B cell (primary cell): ENCODE measurements around the gene ATP11A. TPM values are rescaled to one million over a fixed set of nuclear protein-coding genes. Genes with fewer than 3 reads are reported as not detected.
"Not testable (repeated sequence)": the region's sequence is repeated elsewhere in the genome, so short reads cannot be mapped to it uniquely, and the experiment has no call there.

Experiments used
- ATAC-seq: fragments of 200-7000 bp; cut with Tn5 transposase; one replicate; pipeline ENCODE4 v1.10.0; 2021; ENCODE audit warnings: low read depth, mild to moderate bottlenecking, moderate number of reproducible peaks, moderate library complexity
- CTCF ChIA-PET: fragments of 350-600 bp; sonication (Branson Sonifier 250); formaldehyde crosslinking; loops from one replicate; lab custom pipeline; 2021; ENCODE audit warnings: antibody characterized with exemption, inconsistent platforms; lab: Charles Lee
- POLR2A ChIA-PET: fragments of 350-600 bp; sonication (Branson Sonifier 250); formaldehyde crosslinking; loops from one replicate; lab custom pipeline; 2021; ENCODE audit warnings: antibody characterized with exemption; lab: Charles Lee
- DNase-seq: peaks from one replicate; pipeline ENCODE4 v3.0.0; 2013
- H2AFZ ChIP-seq: 2 replicates; pipeline ENCODE4 v1.6.1; 2012; ENCODE audit warnings: mild to moderate bottlenecking, low read depth, low read length; ENCODE audit not compliant: insufficient read depth, poor library complexity, severe bottlenecking
- H3K27ac ChIP-seq, 2 donors: 1 replicate in 1 of 2; 2 replicates in 1 of 2; pipeline ENCODE4 v1.5.1; 2012 to 2013; ENCODE audit warnings: low read length in 2 of 2, mild to moderate bottlenecking in 2 of 2, moderate library complexity in 1 of 2
- H3K27me3 ChIP-seq, 4 experiments: fragments of 200-600 bp in 1 of 4; sonication (generic) in 1 of 4; replicated peaks in 1 of 4; 1 replicate in 2 of 4; 2 replicates in 2 of 4; pipeline versions ENCODE4 v1.6.1 to v1.7.0; 2013 to 2016; ENCODE audit warnings: low read length in 3 of 4, mild to moderate bottlenecking in 2 of 4, mixed read lengths in 1 of 4, moderate library complexity in 1 of 4; ENCODE audit not compliant: insufficient read depth in 4 of 4, control insufficient read depth in 3 of 4; ENCODE audit errors: control extremely low read depth in 1 of 4
- H3K36me3 ChIP-seq, 2 experiments: replicated peaks in 1 of 2; 1 replicate in 1 of 2; 2 replicates in 1 of 2; pipeline versions ENCODE4 v1.6.1 to v1.7.1; 2013; ENCODE audit warnings: low read length in 1 of 2; ENCODE audit not compliant: insufficient read depth in 2 of 2, control insufficient read depth in 1 of 2; ENCODE audit errors: control extremely low read depth in 1 of 2, extremely low read depth in 1 of 2
- H3K4me1 ChIP-seq, 2 donors: fragments of 200-600 bp in 1 of 2; sonication (generic) in 1 of 2; 1 replicate in 1 of 2; 2 replicates in 1 of 2; pipeline versions ENCODE4 v1.5.1 to v1.6.1; 2013 to 2017; ENCODE audit warnings: low read length in 2 of 2; ENCODE audit not compliant: control insufficient read depth in 2 of 2, insufficient read depth in 2 of 2
- H3K4me2 ChIP-seq: replicated peaks from 2 replicates; pipeline ENCODE3; 2012; ENCODE audit warnings: mild to moderate bottlenecking, low read depth, low read length; ENCODE audit not compliant: poor library complexity, severe bottlenecking
- H3K4me3 ChIP-seq, 5 experiments: fragments of 200-600 bp in 1 of 5; sonication (generic) in 1 of 5; 1 replicate in 3 of 5; 2 replicates in 2 of 5; pipeline versions ENCODE4 v1.5.1 to v1.7.0; 2011 to 2016; ENCODE audit warnings: low read length in 4 of 5, mild to moderate bottlenecking in 4 of 5, low read depth in 2 of 5, control low read depth in 1 of 5, moderate library complexity in 1 of 5; ENCODE audit not compliant: insufficient read depth in 1 of 5; ENCODE audit errors: control extremely low read depth in 1 of 5, extremely low read depth in 1 of 5
- H3K79me2 ChIP-seq: fragments of 200-600 bp; sonication (generic); one replicate; pipeline ENCODE4 v1.6.0; 2016; ENCODE audit warnings: low read length; ENCODE audit not compliant: control insufficient read depth, insufficient read depth
- H3K9ac ChIP-seq: fragments of 200-600 bp; sonication (generic); 2 replicates; pipeline ENCODE4 v1.6.1; 2017; ENCODE audit warnings: mild to moderate bottlenecking, low read length, moderate library complexity
- H3K9me3 ChIP-seq, 3 donors: one replicate each; pipeline versions ENCODE4 v1.6.1 to v1.7.1; 2013; ENCODE audit warnings: low read length in 2 of 3; ENCODE audit not compliant: control insufficient read depth in 2 of 3, insufficient read depth in 1 of 3; ENCODE audit errors: control extremely low read depth in 1 of 3
- H4K20me1 ChIP-seq: 2 replicates; pipeline ENCODE4 v1.6.0; 2012; ENCODE audit warnings: mild to moderate bottlenecking, low read length; ENCODE audit not compliant: insufficient read depth, control insufficient read depth, poor library complexity, severe bottlenecking
- H3K27ac Mint-ChIP-seq: one replicate; pipeline ENCODE4 v1.8.0; 2021; ENCODE audit warnings: mixed read lengths
- H3K27me3 Mint-ChIP-seq: one replicate; pipeline ENCODE4 v1.8.0; 2021; ENCODE audit warnings: mixed read lengths
- H3K4me1 Mint-ChIP-seq: one replicate; pipeline ENCODE4 v1.8.0; 2021; ENCODE audit warnings: mixed read lengths
- H3K4me3 Mint-ChIP-seq: one replicate; pipeline ENCODE4 v1.8.0; 2021; ENCODE audit warnings: mixed read lengths
- H3K9me3 Mint-ChIP-seq: one replicate; pipeline ENCODE4 v1.8.0; 2022; ENCODE audit warnings: mixed read lengths; ENCODE audit not compliant: insufficient read depth
- EZH2 ChIP-seq: IDR thresholded peaks from 2 replicates; pipeline ENCODE4 v1.6.1; 2012; ENCODE audit warnings: borderline replicate concordance, low read depth, mild to moderate bottlenecking, moderate library complexity, low read length; ENCODE audit not compliant: insufficient read depth, poor library complexity, severe bottlenecking
- WGBS: methylation state at CpG from one replicate; pipeline ENCODE4 v1.1.5; 2013; ENCODE audit warnings: missing lambda C conversion rate; ENCODE audit not compliant: insufficient coverage; 5-methylcytosine and 5-hydroxymethylcytosine counted together
- intact Hi-C: fragments of 100-400 bp; cut with micrococcal nuclease; formaldehyde crosslinking; loops from one replicate; pipeline ENCODE4 v1.10.0; 2022
- polyA plus RNA-seq: library from polyadenylated mRNA; depleted of rRNA; stranded (reverse); fragments of >200 nt; gene quantifications from 2 replicates; pipeline ENCODE4 v1.2.3, GENCODE V29; 2012
- total RNA-seq, 2 donors: library from RNA; stranded (reverse); fragments of 120-200 nt in 1 of 2; gene quantifications; 1 replicate in 1 of 2; 2 replicates in 1 of 2; pipeline versions ENCODE4 v1.2.3 to v1.2.4, GENCODE V29; 2013 to 2022
- TF ChIP-seq, protein P1 (sequence below): fragments of 200-600 bp; IDR thresholded peaks from one replicate; pipeline ENCODE4 v1.8.0; 2022; ENCODE audit warnings: antibody characterized with exemption, mild to moderate bottlenecking

ATP11A gene
- total and polyA plus RNA-seq, 2 donors (not counting 1 experiment from before 2014, with no cell fraction given), result 36.9 to 60.3 TPM

DNA sequence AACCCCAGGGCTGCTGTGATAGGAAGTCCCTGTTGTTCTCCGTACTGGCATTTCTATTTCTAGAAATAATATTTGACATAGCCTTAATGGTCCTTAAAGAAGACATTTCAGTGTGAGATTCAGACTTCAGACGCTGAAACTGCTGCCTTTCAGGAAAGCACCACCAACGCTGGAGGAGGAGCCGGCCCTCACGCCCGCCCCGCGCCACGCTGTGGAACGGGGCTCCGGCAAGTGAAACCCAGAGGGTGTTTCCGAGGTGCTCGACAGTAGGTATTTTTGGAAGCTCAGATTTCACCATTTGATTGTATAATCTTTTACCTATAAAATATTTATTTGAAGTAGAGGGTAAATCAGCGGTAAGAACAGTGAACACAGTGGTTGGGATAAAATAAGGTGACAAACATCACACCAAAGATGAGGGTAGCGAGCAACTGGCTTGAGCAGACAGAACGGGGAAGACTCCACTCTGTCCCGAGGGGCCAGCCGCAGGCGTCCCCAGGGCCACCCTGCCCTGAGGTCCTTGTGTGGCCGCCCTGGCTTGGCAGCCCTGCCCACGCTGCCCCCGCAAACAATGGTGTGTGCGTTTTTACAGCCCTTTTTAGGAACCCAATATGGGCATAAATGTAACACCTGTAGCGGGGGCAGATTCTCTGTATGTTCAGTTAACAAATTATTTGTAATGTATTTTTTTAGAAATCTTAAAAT, 193.6 kb downstream of the ATP11A start:
- Mint-ChIP-seq H3K4me3 (no peak overlapping the region), H3K27me3 (no peaks in the 10 kb centered on the region), H3K4me1 (no peaks in the 10 kb centered on the region), H3K27ac (no peak overlapping the region), H3K9me3 (no peaks in the 10 kb centered on the region)
- TF ChIP-seq, protein P1, sequence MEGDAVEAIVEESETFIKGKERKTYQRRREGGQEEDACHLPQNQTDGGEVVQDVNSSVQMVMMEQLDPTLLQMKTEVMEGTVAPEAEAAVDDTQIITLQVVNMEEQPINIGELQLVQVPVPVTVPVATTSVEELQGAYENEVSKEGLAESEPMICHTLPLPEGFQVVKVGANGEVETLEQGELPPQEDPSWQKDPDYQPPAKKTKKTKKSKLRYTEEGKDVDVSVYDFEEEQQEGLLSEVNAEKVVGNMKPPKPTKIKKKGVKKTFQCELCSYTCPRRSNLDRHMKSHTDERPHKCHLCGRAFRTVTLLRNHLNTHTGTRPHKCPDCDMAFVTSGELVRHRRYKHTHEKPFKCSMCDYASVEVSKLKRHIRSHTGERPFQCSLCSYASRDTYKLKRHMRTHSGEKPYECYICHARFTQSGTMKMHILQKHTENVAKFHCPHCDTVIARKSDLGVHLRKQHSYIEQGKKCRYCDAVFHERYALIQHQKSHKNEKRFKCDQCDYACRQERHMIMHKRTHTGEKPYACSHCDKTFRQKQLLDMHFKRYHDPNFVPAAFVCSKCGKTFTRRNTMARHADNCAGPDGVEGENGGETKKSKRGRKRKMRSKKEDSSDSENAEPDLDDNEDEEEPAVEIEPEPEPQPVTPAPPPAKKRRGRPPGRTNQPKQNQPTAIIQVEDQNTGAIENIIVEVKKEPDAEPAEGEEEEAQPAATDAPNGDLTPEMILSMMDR, result no peak
- TF ChIP-seq EZH2, result no peak
- intact Hi-C loops, result no loop called here
- Histone ChIP-seq H2AFZ (no peak overlapping the region), H3K27me3 (no peaks in the 10 kb centered on the region), H4K20me1 (no peaks in the 10 kb centered on the region), H3K4me3 (no peak overlapping the region), H3K36me3 (peaks cover 0 to 21% of the 10 kb centered on the region in 2 experiments), H3K4me2 (no peak overlapping the region), H3K79me2 (no peaks in the 10 kb centered on the region), H3K9me3 (no peaks in the 10 kb centered on the region), H3K27ac (no peak overlapping the region), H3K4me1 (peaks cover 0 to 8% of the 10 kb centered on the region in 2 donors), H3K9ac (no peak overlapping the region)
- ATAC-seq (no peak), DNase-seq (no peak)
- ChIA-PET CTCF (interaction anchor here (1.5 kb wide), 1 partner anchor 9 kb away, joined by 5 read pairs; no protein-coding TSS in a partner anchor), POLR2A (no interaction called here)
- 95% methylated on average over 14 of the region's 24 CpGs for WGBS

DNA sequence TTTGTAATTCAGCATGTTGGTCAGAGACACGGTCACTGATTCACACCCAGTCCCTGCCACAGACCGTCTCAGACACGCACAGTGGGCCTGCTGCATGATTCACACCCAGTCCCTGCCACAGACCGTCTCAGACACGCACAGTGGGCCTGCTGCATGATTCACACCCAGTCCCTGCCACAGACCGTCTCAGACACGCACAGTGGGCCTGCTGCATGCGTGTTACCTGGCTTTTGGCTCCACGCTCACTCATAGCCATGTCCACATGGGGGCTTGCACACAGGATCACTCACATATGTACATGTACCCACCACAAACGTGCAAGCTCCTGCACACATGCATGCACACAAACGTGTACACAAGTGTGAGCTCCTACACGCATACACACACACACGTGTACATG, 194.9 kb downstream of the ATP11A start:
- H3K9me3 Mint-ChIP-seq, H3K27ac Mint-ChIP-seq, DNase-seq, intact Hi-C loops, H3K27me3 ChIP-seq, H3K4me3 ChIP-seq, H3K9me3 ChIP-seq, ATAC-seq, H3K27ac ChIP-seq, H3K9ac ChIP-seq, POLR2A ChIA-PET, H3K4me1 ChIP-seq, H3K27me3 Mint-ChIP-seq, H3K4me2 ChIP-seq, H3K4me3 Mint-ChIP-seq, H3K4me1 Mint-ChIP-seq, H3K79me2 ChIP-seq, H4K20me1 ChIP-seq, H2AFZ ChIP-seq: not testable (repeated sequence)
- CTCF ChIA-PET, result interaction anchor here (2.8 kb wide), 1 partner anchor 11 kb away, joined by 24 read pairs; no protein-coding TSS in a partner anchor
- peaks cover 0 to 14% of the 10 kb centered on the region in 2 experiments for H3K36me3 ChIP-seq
- WGBS, result 96% methylated on average over 10 of the region's 13 CpGs
